Thoracic aorta (tissue), 2 donors: ENCODE measurements around the gene ATXN1. TPM values are rescaled to one million over a fixed set of nuclear protein-coding genes. Genes with fewer than 3 reads are reported as not detected.

Experiments used
- ATAC-seq: fragments of 150-250 bp; one replicate; pipeline ENCODE4 v1.8.0; 2017; ENCODE audit warnings: low read depth; ENCODE audit not compliant: insufficient number of reproducible peaks, low FRiP score
- DNase-seq: peaks from one replicate; pipeline ENCODE4 v3.0.0-alpha.2; 2020; ENCODE audit warnings: low spot score
- H3K27ac ChIP-seq, 2 donors: fragments of 200-600 bp; sonication (generic); 1 replicate in 1 of 2; 2 replicates in 1 of 2; pipeline ENCODE4 v1.5.1; 2016; ENCODE audit warnings: mild to moderate bottlenecking in 2 of 2, moderate library complexity in 2 of 2
- H3K27me3 ChIP-seq: fragments of 200-600 bp; sonication (generic); replicated peaks from 2 replicates; pipeline ENCODE4 v1.6.0; 2016; ENCODE audit warnings: mild to moderate bottlenecking; ENCODE audit not compliant: insufficient read depth
- H3K36me3 ChIP-seq: fragments of 200-600 bp; sonication (generic); one replicate; pipeline ENCODE4 v1.5.1; 2016
- H3K4me1 ChIP-seq, 2 donors: fragments of 200-600 bp; sonication (generic); 1 replicate in 1 of 2; 2 replicates in 1 of 2; pipeline versions ENCODE4 v1.5.1 to v1.6.0; 2016; ENCODE audit warnings: low read depth in 2 of 2, mild to moderate bottlenecking in 1 of 2; ENCODE audit not compliant: control insufficient read depth in 1 of 2
- H3K4me3 ChIP-seq: fragments of 200-600 bp; sonication (generic); 2 replicates; pipeline ENCODE4 v1.5.1; 2016; ENCODE audit warnings: mild to moderate bottlenecking
- H3K9me3 ChIP-seq: fragments of 200-600 bp; sonication (generic); 2 replicates; pipeline ENCODE4 v1.5.1; 2016
- CTCF ChIP-seq: fragments of 200-600 bp; sonication (generic); IDR thresholded peaks from one replicate; pipeline ENCODE4 v1.5.1; 2019; ENCODE audit warnings: antibody characterized with exemption
- total RNA-seq, 2 donors: library from RNA; depleted of rRNA; stranded (reverse); fragments of >200 nt; gene quantifications; one replicate each; pipeline versions ENCODE4 v1.1.0 to v1.2.3, GENCODE V29; 2016

ATXN1 gene
- 10 to 100 TPM; 59.8 to 62.4 TPM for total RNA-seq

- no peak for ATAC-seq
- Histone ChIP-seq H3K27me3 (no peaks in the 10 kb centered on the region), H3K4me3 (peak within 1 kb of the TSS; percentile 82), H3K36me3 (no peaks in the 10 kb centered on the region), H3K4me1 (peaks cover 27 to 49% of the 10 kb centered on the region in 2 donors), H3K9me3 (no peaks in the 10 kb centered on the region), H3K27ac (peak within 1 kb of the TSS; percentile 98 to 99)
- TF ChIP-seq CTCF, result no peak
- no peak for DNase-seq
These were observed at the start of gene ATXN1 for GRCh38 chr6:16760516-16761470. TSS of gene ATXN1 (minus strand) at chr6:16761460.

GRCh38 chr6:16810411-16810810, 49.2 kb upstream of the ATXN1 start:
- Histone ChIP-seq H3K27me3 (no peaks in the 10 kb centered on the region), H3K27ac (no peak overlapping the region), H3K4me1 (no peaks in the 10 kb centered on the region), H3K36me3 (no peaks in the 10 kb centered on the region), H3K4me3 (no peak overlapping the region), H3K9me3 (no peaks in the 10 kb centered on the region)
- no peak for TF ChIP-seq CTCF
- ATAC-seq, result no peak
- no peak for DNase-seq

- DNase-seq, result no peak
- Histone ChIP-seq H3K27ac (no peak overlapping the region), H3K4me3 (no peak overlapping the region), H3K4me1 (no peaks in the 10 kb centered on the region), H3K36me3 (no peaks in the 10 kb centered on the region), H3K9me3 (no peaks in the 10 kb centered on the region), H3K27me3 (no peaks in the 10 kb centered on the region)
- TF ChIP-seq CTCF, result no peak
- ATAC-seq, result no peak
These were observed 48.6 kb upstream of the ATXN1 start for GRCh38 chr6:16809753-16810358.

GRCh38 chr6:16807956-16808355, 46.7 kb upstream of the ATXN1 start:
- no peak for TF ChIP-seq CTCF

GRCh38 chr6:16806363-16806762, 45.1 kb upstream of the ATXN1 start:
- Histone ChIP-seq H3K27me3 (no peaks in the 10 kb centered on the region), H3K27ac (no peak overlapping the region), H3K4me3 (no peak overlapping the region), H3K9me3 (no peaks in the 10 kb centered on the region), H3K36me3 (no peaks in the 10 kb centered on the region), H3K4me1 (peaks cover 0 to 26% of the 10 kb centered on the region in 2 donors)
- DNase-seq, result no peak
- no peak for TF ChIP-seq CTCF
- ATAC-seq, result no peak

More at GRCh38 chr6:16807956-16808355, 46.7 kb upstream of the ATXN1 start:
- ATAC-seq, result no peak
- Histone ChIP-seq H3K4me3 (no peak overlapping the region), H3K27me3 (no peaks in the 10 kb centered on the region), H3K9me3 (no peaks in the 10 kb centered on the region), H3K36me3 (no peaks in the 10 kb centered on the region), H3K27ac (no peak overlapping the region), H3K4me1 (peaks cover 0 to 12% of the 10 kb centered on the region in 2 donors)
- no peak for DNase-seq
